K562 (cell line): ENCODE measurements around the gene LRRC41. TPM values are rescaled to one million over a fixed set of nuclear protein-coding genes. Genes with fewer than 3 reads are reported as not detected.

Experiments
- ATF7 ChIP-seq: fragments of 450-650 bp; IDR thresholded peaks from 2 replicates; pipeline ENCODE4 v1.7.1; 2014; ENCODE audit warnings: mild to moderate bottlenecking, moderate library complexity
- CBFA2T2 ChIP-seq: fragments of 450-650 bp; conservative IDR thresholded peaks from 2 replicates; pipeline ENCODE4 v1.6.1; 2017; ENCODE audit warnings: mild to moderate bottlenecking
- CBX2 ChIP-seq: fragments of 200-600 bp; sonication (generic); IDR thresholded peaks from one replicate; pipeline ENCODE4 v1.6.1; 2012; ENCODE audit warnings: mild to moderate bottlenecking, low read length, inconsistent platforms; ENCODE audit not compliant: insufficient read depth, poor library complexity, severe bottlenecking
- MAFG ChIP-seq: fragments of 450-650 bp; conservative IDR thresholded peaks from 2 replicates; pipeline ENCODE4 v1.6.1; 2016; ENCODE audit warnings: missing genetic modification characterization, missing compliant biosample characterization
- PHF8 ChIP-seq: fragments of 200-600 bp; sonication (generic); IDR thresholded peaks from 2 replicates; pipeline ENCODE4 v1.6.1; 2012; ENCODE audit warnings: mixed run types, mild to moderate bottlenecking, inconsistent platforms, low read length, moderate library complexity, borderline replicate concordance
- RCOR1 ChIP-seq, 2 experiments: IDR thresholded peaks; 2 replicates each; pipeline ENCODE4 v1.6.1; 2012; ENCODE audit warnings: low read depth in 2 of 2, low read length in 2 of 2, borderline replicate concordance in 1 of 2, improper control_type of control experiment in 1 of 2
- ZNF407 ChIP-seq: fragments of 450-650 bp; IDR thresholded peaks from 2 replicates; pipeline ENCODE4 v1.6.1; 2016; ENCODE audit warnings: low read depth
- ZNF764 ChIP-seq: fragments of 250-450 bp; sonication (Bioruptor Pico); IDR thresholded peaks from 2 replicates; pipeline ENCODE4 v1.4.0; 2020; ENCODE audit warnings: low read depth, mild to moderate bottlenecking, moderate library complexity
- ZNF785 ChIP-seq: fragments of 250-450 bp; sonication (Bioruptor Pico); IDR thresholded peaks from 2 replicates; pipeline ENCODE4 v1.4.0; 2020; ENCODE audit warnings: mild to moderate bottlenecking
- polyA plus RNA-seq, 8 experiments: library from polyadenylated mRNA; depleted of rRNA in 4 of 8; stranded (reverse) in 5 of 8; unstranded in 3 of 8; fragments of >200 nt; fragmentation: Nextera tagmentation in 2 of 8; fragmentation: Illumina TruSeq in 1 of 8; extraction: Ambion mirVana in 2 of 8; extraction: Trizol in 1 of 8; gene quantifications; 2 replicates each; pipeline versions ENCODE4 v1.2.1 to v1.2.3, GENCODE V29; 2011 to 2014; ENCODE audit warnings: inconsistent platforms in 1 of 8, missing spikeins in 1 of 8
- total RNA-seq, 7 experiments: library from RNA; depleted of rRNA in 6 of 7; stranded (reverse); fragments of >200 nt in 6 of 7; fragmentation: Illumina TruSeq in 2 of 7; extraction: Trizol in 2 of 7; gene quantifications; 2 replicates each; pipeline versions ENCODE4 v1.2.1 to v1.2.3, GENCODE V29; 2011 to 2021; ENCODE audit warnings: low replicate concordance in 1 of 7
- TF ChIP-seq, protein P1 (sequence below): fragments of 200-400 bp; formaldehyde crosslinking; IDR thresholded peaks from 2 replicates; pipeline ENCODE4 v1.6.1; 2017; ENCODE audit warnings: mild to moderate bottlenecking, low read depth, low read length, moderate library complexity
- TF ChIP-seq, protein P2 (sequence below): sonication (generic); formaldehyde crosslinking; IDR thresholded peaks from 2 replicates; pipeline ENCODE4 v1.8.0; 2022; ENCODE audit warnings: mild to moderate bottlenecking, missing genetic modification reagents
- TF ChIP-seq, protein P3 (sequence below), 3 experiments: IDR thresholded peaks in 2 of 3; conservative IDR thresholded peaks in 1 of 3; 2 replicates each; pipeline ENCODE4 v1.5.1; 2011 to 2012; ENCODE audit warnings: low read length in 3 of 3, mild to moderate bottlenecking in 3 of 3, control low read depth in 2 of 3, improper control_type of control experiment in 1 of 3, inconsistent platforms in 1 of 3, low read depth in 1 of 3, mixed read lengths in 1 of 3, moderate library complexity in 1 of 3; ENCODE audit not compliant: insufficient read depth in 2 of 3

The LRRC41 gene
- total and polyA plus RNA-seq, 9 of the 15 experiments (the other 6 are each of a cell fraction or from before 2014, with no cell fraction given), result 10.5 to 64.7 (median 44.2) TPM

- TF ChIP-seq, protein P1, sequence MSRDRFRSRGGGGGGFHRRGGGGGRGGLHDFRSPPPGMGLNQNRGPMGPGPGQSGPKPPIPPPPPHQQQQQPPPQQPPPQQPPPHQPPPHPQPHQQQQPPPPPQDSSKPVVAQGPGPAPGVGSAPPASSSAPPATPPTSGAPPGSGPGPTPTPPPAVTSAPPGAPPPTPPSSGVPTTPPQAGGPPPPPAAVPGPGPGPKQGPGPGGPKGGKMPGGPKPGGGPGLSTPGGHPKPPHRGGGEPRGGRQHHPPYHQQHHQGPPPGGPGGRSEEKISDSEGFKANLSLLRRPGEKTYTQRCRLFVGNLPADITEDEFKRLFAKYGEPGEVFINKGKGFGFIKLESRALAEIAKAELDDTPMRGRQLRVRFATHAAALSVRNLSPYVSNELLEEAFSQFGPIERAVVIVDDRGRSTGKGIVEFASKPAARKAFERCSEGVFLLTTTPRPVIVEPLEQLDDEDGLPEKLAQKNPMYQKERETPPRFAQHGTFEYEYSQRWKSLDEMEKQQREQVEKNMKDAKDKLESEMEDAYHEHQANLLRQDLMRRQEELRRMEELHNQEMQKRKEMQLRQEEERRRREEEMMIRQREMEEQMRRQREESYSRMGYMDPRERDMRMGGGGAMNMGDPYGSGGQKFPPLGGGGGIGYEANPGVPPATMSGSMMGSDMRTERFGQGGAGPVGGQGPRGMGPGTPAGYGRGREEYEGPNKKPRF, result no peak
- TF ChIP-seq ZNF785 (CRISPR knock-in tag) (no peak), ZNF764 (CRISPR knock-in tag) (no peak), CBFA2T2 (no peak), CBX2 (no peak), ZNF407 (no peak), PHF8 (peak; percentile 99), ATF7 (peak; percentile 97), RCOR1 (IDR thresholded peaks at IDR 0.05; ENCODE audit: borderline replicate concordance in 1 of 2, low read depth in 2 of 2, low read length in 2 of 2) (peak; percentile 5 to 67; a peak in 2 of 4 replicates), MAFG (tag) (no peak)
- TF ChIP-seq, protein P2, sequence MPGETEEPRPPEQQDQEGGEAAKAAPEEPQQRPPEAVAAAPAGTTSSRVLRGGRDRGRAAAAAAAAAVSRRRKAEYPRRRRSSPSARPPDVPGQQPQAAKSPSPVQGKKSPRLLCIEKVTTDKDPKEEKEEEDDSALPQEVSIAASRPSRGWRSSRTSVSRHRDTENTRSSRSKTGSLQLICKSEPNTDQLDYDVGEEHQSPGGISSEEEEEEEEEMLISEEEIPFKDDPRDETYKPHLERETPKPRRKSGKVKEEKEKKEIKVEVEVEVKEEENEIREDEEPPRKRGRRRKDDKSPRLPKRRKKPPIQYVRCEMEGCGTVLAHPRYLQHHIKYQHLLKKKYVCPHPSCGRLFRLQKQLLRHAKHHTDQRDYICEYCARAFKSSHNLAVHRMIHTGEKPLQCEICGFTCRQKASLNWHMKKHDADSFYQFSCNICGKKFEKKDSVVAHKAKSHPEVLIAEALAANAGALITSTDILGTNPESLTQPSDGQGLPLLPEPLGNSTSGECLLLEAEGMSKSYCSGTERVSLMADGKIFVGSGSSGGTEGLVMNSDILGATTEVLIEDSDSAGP (CRISPR knock-in tag), result no peak; the same call in none of the 2 replicates
- TF ChIP-seq, protein P3, sequence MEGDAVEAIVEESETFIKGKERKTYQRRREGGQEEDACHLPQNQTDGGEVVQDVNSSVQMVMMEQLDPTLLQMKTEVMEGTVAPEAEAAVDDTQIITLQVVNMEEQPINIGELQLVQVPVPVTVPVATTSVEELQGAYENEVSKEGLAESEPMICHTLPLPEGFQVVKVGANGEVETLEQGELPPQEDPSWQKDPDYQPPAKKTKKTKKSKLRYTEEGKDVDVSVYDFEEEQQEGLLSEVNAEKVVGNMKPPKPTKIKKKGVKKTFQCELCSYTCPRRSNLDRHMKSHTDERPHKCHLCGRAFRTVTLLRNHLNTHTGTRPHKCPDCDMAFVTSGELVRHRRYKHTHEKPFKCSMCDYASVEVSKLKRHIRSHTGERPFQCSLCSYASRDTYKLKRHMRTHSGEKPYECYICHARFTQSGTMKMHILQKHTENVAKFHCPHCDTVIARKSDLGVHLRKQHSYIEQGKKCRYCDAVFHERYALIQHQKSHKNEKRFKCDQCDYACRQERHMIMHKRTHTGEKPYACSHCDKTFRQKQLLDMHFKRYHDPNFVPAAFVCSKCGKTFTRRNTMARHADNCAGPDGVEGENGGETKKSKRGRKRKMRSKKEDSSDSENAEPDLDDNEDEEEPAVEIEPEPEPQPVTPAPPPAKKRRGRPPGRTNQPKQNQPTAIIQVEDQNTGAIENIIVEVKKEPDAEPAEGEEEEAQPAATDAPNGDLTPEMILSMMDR (IDR thresholded peaks at IDR 0.05 in 2 of 3, conservative IDR thresholded peaks at IDR 0.05 in 1 of 3; ENCODE audit: insufficient read depth in 2 of 3, low read depth in 1 of 3, low read length in 3 of 3), result peak; percentile 91 to 97 (median 92)
Observed at GRCh38 chr1:46340404-46341221, 37.2 kb upstream of the LRRC41 start, which contains the start of gene NSUN4 (continued).
